Urothelium cell line (cell line): ENCODE results near the gene SLC66A2.
"Not testable (repeated sequence)": the region's sequence is repeated elsewhere in the genome, so short reads cannot be mapped to it uniquely, and the experiment has no call there.

Source experiments
- DNase-seq: peaks from one replicate; pipeline ENCODE4 v3.0.0; 2011; ENCODE audit warnings: low spot score, mixed read lengths
- FAIRE-seq: peaks from 2 replicates; lab custom pipeline; 2011; peaks lifted over from hg19 to GRCh38; lab: Jason Lieb, UNC

Gene SLC66A2

DNA sequence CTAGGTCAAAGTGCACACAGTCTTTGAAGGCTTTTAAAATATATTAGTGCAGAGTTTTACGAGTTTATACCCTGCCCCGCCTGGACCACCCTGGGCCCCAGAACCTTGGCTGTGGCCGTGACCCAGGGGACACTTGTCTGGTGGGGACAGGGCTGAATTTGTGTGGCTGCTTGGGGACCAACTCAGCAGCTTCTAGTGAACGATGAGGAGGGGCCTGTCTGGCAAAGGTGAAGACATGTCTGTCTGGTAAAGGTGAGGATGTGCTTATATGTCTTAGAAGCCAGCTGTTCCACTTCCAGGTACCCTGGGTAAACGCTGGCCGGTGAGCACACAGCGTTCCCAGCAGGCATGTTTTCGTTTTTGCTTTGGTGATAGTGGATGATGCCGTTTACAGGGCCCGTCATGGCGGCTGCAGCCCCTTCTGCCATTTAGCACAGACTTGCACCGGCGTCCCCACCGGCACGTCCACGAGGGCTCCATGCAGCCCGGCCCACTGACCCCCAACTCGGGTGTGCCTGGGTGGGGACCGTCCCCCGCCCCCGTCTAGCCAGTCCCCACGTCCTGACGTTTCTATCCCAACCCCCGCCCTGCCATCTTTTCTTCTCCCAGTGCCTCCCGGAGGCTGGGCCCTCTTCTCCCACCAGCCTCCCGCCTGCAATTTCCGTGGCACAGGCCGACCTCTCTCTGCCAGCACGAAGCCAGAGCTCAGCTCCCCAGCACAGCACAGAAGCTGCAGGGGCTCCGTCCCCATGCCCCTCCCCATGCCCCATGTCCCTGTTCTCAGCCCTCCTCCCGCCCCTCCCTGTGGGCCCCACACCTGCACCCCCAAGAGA, 67.8 kb downstream of the SLC66A2 start:
- no peak for FAIRE-seq
- no peak for DNase-seq

DNA sequence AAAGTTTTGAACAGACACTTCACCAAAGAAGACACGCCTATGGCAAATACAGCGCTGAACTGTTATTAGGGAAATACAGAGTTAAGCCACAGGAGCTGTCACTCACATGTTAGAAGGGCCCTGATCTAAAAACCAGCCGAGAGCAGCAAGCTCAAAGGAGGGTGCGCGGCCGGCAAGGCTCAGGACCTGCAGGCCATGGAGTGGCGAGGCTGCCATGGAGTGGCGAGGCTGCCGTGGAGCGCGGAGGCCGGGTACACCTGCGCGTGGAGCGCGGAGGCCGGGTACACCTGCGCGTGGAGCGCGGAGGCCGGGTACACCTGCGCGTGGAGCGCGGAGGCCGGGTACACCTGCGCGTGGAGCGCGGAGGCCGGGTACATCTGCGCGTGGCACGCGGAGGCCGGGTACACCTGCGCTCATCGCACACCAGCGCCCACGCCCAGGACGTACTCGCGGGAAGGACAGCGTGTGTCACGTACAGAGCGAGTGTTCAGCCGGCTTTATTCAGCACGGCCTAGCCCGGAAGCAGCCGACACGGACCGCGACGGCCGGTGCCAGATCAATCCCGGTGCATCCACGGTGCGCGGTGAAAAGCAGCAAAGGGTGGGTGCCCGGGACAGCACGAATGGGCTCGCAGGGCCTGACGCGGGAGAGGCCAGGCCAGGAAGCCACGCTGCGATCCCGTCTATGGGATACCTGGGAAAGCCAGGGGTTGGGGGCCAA, 68.8 kb downstream of the SLC66A2 start:
- DNase-seq, result no peak
- FAIRE-seq, result no peak

- DNase-seq (no peak), FAIRE-seq (no peak)
Observed at GRCh38 chr18:79881695-79882094, 69.8 kb downstream of the SLC66A2 start.

- DNase-seq (no peak), FAIRE-seq (no peak)
Observed at GRCh38 chr18:79879566-79879965, 71.9 kb downstream of the SLC66A2 start.

- FAIRE-seq (no peak), DNase-seq (no peak)
Observed at GRCh38 chr18:79878741-79879378, 72.6 kb downstream of the SLC66A2 start.

DNA sequence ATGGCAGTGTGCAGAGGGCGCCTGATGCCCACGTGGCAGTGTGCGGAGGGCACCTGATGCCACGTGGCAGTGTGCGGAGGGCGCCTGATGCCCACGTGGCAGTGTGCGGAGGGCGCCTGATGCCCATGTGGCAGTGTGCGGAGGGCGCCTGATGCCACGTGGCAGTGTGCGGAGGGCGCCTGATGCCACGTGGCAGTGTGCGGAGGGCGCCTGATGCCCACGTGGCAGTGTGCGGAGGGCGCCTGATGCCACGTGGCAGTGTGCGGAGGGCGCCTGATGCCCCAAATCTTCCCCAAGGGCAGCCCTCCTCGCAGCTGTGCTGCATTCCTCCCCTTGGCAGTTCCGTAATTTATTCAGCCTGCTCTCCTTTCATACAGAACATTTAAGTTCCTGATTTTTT, 73.2 kb downstream of the SLC66A2 start:
- DNase-seq, FAIRE-seq: not testable (repeated sequence)

DNA sequence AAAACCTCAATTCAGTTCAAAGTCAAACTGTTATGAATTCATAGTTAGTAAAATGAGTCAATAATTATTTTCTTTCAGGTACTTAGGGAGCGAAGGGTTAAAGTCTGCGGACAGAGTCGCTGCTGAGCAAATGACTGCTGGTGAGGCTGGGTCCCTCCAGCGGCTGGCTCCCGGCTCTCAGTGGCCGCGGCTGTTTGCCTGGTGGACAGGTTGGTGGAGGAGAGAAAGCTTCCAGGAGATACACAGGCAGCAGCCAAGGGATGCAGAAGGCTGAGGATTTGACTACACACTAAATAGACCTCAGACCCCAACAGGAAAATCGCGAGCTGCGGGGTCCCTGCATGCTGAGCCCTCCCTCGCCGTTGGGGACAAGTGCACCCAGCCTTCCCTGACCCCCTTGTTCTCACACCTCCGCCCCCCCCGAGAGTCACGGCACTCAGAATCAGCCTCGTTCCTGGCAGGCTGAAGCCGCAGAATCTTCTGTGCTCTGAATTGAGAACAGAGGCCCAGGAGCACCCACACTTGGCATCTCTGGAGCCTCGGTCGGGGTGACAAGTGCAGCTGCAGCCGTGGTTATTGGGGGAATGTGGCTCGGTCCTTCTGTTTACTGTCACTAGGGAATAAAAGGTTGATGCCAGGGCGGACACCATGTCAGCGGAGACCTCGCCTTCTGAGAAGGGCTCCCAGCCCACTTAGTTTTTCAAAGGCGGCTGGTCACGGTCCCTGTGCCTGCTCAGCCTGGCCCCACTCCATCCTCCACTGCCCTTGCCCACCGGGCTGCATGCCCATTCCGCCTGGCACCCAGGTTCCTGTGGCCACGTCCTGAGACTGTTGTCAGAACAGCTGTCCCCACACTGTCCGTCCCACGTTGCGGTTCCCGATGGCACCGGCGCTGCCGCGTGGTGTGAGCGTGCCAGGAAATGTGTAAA, 74.0 kb downstream of the SLC66A2 start:
- no peak for FAIRE-seq
- DNase-seq, result no peak

DNA sequence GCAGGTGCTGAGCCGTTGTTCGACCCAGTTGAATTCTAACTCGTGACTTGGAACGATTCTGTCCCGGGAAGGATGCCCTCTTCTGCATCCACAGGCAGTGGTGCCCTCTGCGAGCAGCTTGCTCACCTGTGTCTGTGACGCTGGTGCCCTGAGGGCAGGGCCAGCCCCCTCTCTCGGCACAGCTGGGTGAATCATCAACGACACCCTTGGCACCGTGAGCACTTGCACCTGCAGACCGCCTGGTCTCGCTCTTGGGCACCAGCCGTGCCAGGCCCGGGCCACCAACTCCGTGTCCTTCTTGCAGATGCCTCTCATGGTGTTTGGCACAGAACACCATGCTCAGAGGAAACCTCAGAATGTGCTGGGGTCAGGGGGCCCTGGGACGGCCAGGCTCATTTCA, 75.0 kb downstream of the SLC66A2 start:
- DNase-seq (no peak), FAIRE-seq (no peak)

- DNase-seq (no peak), FAIRE-seq (no peak)
Observed at GRCh38 chr18:79875931-79876461, 75.5 kb downstream of the SLC66A2 start.

DNA sequence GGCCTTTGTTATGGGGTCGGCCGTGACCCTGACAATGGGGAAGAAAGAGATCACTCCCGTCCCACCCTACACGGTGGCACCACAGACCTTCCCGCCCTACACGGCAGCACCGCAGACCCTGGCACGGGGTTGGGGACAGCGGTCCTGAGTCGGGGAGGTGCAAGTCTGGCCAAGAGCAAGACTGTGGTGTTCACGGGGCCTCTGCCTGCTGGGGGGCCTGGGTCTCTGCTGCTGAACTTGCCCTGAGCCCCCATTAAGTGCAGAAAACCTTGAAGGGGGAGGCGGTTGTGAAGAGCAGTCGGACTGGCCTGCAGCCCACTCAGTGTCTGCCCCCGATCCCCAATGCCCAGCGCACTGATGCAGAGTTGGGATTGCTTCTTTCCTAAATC, 75.9 kb downstream of the SLC66A2 start:
- FAIRE-seq (no peak), DNase-seq (no peak)

DNA sequence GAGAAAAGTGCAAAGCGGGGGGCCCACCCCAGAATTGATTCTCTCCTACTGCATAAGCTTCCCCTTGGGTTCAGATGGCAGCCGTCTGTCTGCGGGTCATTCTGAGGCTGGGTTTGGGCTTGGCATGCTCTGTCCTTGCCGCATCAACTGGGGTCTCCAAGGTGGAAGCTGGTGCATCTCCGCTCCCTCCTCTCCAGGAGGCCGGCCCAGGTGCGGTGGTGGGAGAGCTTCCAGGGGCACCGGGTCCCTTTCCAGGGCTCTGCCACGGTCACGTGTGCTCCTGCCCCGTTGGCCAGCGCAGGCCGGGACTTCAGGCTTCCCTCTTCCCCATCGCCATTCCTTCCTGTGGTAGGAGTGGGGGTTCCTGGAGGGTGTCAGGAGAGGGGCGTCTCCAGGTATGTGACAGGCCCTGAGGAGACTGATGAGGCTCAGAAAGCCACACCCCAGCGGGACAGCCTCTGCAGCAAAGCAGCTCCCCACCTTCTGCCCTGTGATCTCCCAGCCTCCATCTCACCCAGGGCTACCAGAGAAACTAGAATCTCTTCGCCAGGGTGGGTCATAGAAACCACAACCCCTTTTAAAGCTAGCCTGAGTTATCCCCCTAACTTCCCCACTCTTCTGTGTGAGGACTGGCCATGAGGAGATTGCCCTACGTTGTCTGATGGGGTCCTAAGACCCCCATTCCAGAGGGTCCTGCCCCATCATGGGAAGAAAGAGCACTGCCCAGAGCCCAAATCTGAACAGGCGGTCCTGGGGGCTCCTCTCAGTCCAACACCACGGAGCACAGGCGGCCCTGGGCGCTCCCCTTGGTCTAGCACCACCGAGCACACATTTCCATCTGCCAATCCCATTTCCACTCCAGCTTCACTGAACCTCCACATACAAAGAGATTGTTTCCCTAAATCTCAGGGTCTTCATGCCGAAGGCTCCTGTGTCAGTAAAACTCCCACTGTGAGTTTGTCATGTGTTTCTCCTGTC, 76.6 kb downstream of the SLC66A2 start:
- no peak for FAIRE-seq

GRCh38 chr18:79873449-79874110, 77.9 kb downstream of the SLC66A2 start:
- DNase-seq (no peak), FAIRE-seq (no peak)

More for the DNA sequence above, 76.6 kb downstream of the SLC66A2 start:
- DNase-seq, result no peak

DNA sequence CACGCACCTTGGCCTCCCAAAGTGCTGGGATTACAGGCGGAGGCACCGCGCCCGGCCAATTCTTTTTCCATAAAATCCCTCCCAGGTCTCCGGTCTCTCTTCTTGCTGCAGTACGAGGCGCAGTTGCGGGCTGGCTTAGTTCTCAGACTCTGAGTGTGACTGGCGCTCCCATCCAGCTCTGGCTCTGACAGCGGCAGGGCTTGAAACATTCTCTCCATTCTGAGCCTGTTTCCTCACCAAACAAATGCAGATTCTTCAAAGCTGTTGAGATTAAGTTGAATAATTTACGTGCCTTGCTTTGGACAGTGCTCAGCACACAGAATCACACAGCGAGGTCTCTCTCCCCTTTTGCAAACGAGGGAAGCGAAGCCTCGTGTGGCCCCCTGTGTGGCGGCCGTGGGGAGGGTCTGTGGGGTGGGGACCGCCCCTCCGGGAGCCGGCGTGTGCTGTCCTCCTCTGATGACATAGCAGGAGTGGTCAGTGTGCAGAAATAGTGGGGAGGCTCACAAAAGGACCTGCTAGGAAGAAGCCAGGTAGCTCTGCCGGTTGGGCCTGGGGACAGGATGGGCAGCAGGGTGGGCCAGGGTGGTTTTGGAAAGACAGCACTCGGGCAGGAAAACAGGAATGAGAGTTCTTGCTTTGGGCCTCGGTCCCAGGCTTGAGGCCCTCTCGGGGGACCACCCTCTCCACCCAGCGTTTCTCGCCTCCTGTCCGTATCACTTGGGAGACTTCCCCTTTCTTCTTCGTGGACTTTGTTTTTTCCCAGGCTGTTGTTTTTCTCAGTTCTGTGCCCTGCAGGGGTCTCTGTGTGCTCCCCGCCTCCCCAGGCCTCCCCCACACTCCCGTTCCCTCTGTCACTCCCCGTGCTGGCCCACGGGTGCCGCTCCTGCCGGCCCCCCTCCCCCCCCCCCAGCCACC, 78.7 kb downstream of the SLC66A2 start:
- DNase-seq (no peak), FAIRE-seq (no peak)

GRCh38 chr18:79871481-79872091, 79.9 kb downstream of the SLC66A2 start:
- DNase-seq, result no peak

GRCh38 chr18:79871026-79871390, 80.4 kb downstream of the SLC66A2 start:
- no peak for FAIRE-seq
- no peak for DNase-seq

More at GRCh38 chr18:79871481-79872091, 79.9 kb downstream of the SLC66A2 start:
- FAIRE-seq, result no peak

DNA sequence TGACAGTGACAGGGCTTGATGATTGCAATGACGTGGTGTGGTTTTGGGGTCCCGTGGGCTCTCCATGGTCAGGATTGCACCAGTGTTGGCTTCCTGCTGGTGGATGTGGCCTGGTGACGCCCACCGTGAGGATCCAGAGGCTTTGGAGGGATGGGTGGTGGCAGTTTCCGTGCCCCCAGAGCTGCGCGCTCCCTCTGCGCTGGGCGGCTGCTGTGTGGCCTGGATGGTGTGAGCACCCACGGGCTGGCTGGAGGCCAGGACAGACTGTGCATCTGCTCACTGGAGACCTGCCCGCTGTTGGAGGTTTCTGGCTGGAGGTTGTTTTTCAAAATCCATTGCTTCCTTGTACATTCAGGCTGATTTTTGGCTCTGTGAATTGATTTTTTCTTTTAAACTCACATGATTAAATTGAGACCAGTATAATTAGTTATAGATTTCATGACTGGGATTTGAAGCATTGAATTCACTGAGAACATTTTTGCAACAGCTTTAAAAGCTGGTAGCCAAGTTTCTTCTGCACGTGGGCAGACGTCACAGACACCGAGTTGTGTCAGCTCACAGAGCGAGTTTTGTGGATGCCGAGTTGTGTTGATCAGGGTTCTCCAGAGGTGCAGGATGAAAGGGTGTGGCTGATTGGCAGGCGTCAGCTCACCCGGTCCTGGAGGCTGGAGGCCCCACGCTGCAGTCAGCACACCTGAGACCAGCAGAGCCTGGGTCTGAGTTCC, 81.0 kb downstream of the SLC66A2 start:
- FAIRE-seq (no peak), DNase-seq (no peak)
